Liver (tissue), 9 donors: ENCODE measurements around the gene NANOG. TPM values are rescaled to one million over a fixed set of nuclear protein-coding genes. Genes with fewer than 3 reads are reported as not detected.
"Not testable (repeated sequence)": the region's sequence is repeated elsewhere in the genome, so short reads cannot be mapped to it uniquely, and the experiment has no call there.

Source experiments
- DNase-seq: peaks from one replicate; pipeline ENCODE4 v3.0.0-alpha.2; 2017; ENCODE audit warnings: low spot score
- H3K27ac ChIP-seq, 2 donors: one replicate each; pipeline ENCODE4 v1.7.0; 2013; ENCODE audit warnings: inconsistent platforms in 2 of 2, low read length in 2 of 2, control low read depth in 1 of 2, low read depth in 1 of 2, mild to moderate bottlenecking in 1 of 2
- H3K27me3 ChIP-seq, 4 donors: one replicate each; pipeline versions ENCODE4 v1.6.1 to v1.7.0; 2013; ENCODE audit warnings: low read length in 3 of 4, inconsistent platforms in 1 of 4, mild to moderate bottlenecking in 1 of 4, moderate library complexity in 1 of 4; ENCODE audit not compliant: control insufficient read depth in 4 of 4, insufficient read depth in 4 of 4
- H3K36me3 ChIP-seq, 4 donors: one replicate each; pipeline versions ENCODE4 v1.6.1 to v1.7.0; 2013; ENCODE audit warnings: low read length in 3 of 4, mild to moderate bottlenecking in 3 of 4, low read depth in 1 of 4, moderate library complexity in 1 of 4; ENCODE audit not compliant: control insufficient read depth in 4 of 4, insufficient read depth in 3 of 4
- H3K4me1 ChIP-seq, 4 donors: one replicate each; pipeline versions ENCODE4 v1.6.1 to v1.7.0; 2013; ENCODE audit warnings: low read length in 3 of 4, mild to moderate bottlenecking in 3 of 4, moderate library complexity in 1 of 4; ENCODE audit not compliant: control insufficient read depth in 4 of 4, insufficient read depth in 4 of 4
- H3K4me3 ChIP-seq, 3 donors: one replicate each; pipeline versions ENCODE4 v1.6.1 to v1.7.0; 2013; ENCODE audit warnings: low read length in 3 of 3, control low read depth in 1 of 3, low read depth in 1 of 3, mild to moderate bottlenecking in 1 of 3
- H3K9ac ChIP-seq, 2 donors: one replicate each; pipeline ENCODE4 v1.7.0; 2013; ENCODE audit warnings: low read length in 2 of 2, mild to moderate bottlenecking in 2 of 2, moderate library complexity in 2 of 2, control low read depth in 1 of 2, low read depth in 1 of 2
- H3K9me3 ChIP-seq, 4 donors: one replicate each; pipeline versions ENCODE4 v1.6.1 to v1.7.0; 2013; ENCODE audit warnings: low read length in 3 of 4; ENCODE audit not compliant: control insufficient read depth in 4 of 4
- EGR1 ChIP-seq, 2 donors: IDR thresholded peaks; 2 replicates each; pipeline ENCODE4 v1.6.1; 2016 to 2018; ENCODE audit warnings: antibody characterized with exemption in 2 of 2, low read depth in 2 of 2
- FOXA1 ChIP-seq: IDR thresholded peaks from 2 replicates; pipeline ENCODE4 v1.6.1; 2016; ENCODE audit warnings: antibody characterized with exemption
- FOXA2 ChIP-seq: IDR thresholded peaks from 2 replicates; pipeline ENCODE4 v1.6.1; 2016; ENCODE audit warnings: antibody characterized with exemption
- GABPA ChIP-seq, 2 donors: IDR thresholded peaks in 1 of 2; conservative IDR thresholded peaks in 1 of 2; 2 replicates each; pipeline ENCODE4 v1.6.1; 2016; ENCODE audit warnings: antibody characterized with exemption in 2 of 2, mild to moderate bottlenecking in 1 of 2, moderate library complexity in 1 of 2
- HNF4A ChIP-seq, 2 donors: conservative IDR thresholded peaks; 2 replicates each; pipeline ENCODE4 v1.6.1; 2016; ENCODE audit warnings: antibody characterized with exemption in 2 of 2, mild to moderate bottlenecking in 2 of 2
- HNF4G ChIP-seq: IDR thresholded peaks from 2 replicates; pipeline ENCODE4 v1.6.1; 2016; ENCODE audit warnings: antibody characterized with exemption
- JUND ChIP-seq, 2 donors: IDR thresholded peaks; 2 replicates each; pipeline ENCODE4 v1.6.1; 2016; ENCODE audit warnings: antibody characterized with exemption in 2 of 2
- NR2F2 ChIP-seq: IDR thresholded peaks from 2 replicates; pipeline ENCODE4 v1.6.1; 2016; ENCODE audit warnings: antibody characterized with exemption
- RAD21 ChIP-seq, 2 donors: IDR thresholded peaks; 2 replicates each; pipeline ENCODE4 v1.6.1; 2016; ENCODE audit warnings: antibody characterized with exemption in 2 of 2, mild to moderate bottlenecking in 2 of 2
- RXRA ChIP-seq, 2 donors: IDR thresholded peaks; 2 replicates each; pipeline ENCODE4 v1.6.1; 2017 to 2018; ENCODE audit warnings: antibody characterized with exemption in 2 of 2, mild to moderate bottlenecking in 1 of 2
- SP1 ChIP-seq: IDR thresholded peaks from 2 replicates; pipeline ENCODE4 v1.6.1; 2018; ENCODE audit warnings: antibody characterized with exemption, mild to moderate bottlenecking
- TAF1 ChIP-seq: conservative IDR thresholded peaks from 2 replicates; pipeline ENCODE4 v1.6.1; 2016; ENCODE audit warnings: antibody characterized with exemption, mild to moderate bottlenecking
- YY1 ChIP-seq: IDR thresholded peaks from 2 replicates; pipeline ENCODE4 v1.6.1; 2016; ENCODE audit warnings: antibody characterized with exemption, mild to moderate bottlenecking
- WGBS: extraction: QIAGEN DNeasy Blood & Tissue Kit; methylation state at CpG from one replicate; pipeline ENCODE4 v1.1.7; 2013; 5-methylcytosine and 5-hydroxymethylcytosine counted together
- polyA plus RNA-seq, 2 donors: library from polyadenylated mRNA; stranded (reverse) in 1 of 2; unstranded in 1 of 2; fragments of 200-250 nt in 1 of 2; fragments of >200 nt in 1 of 2; fragmentation: Nextera tagmentation in 1 of 2; extraction: Ambion mirVana in 1 of 2; gene quantifications; one replicate each; pipeline versions ENCODE4 v1.2.1 to v1.2.3, GENCODE V29; 2013 to 2015
- total RNA-seq, 2 donors: library from RNA; depleted of rRNA; stranded (reverse); fragments of >200 nt; gene quantifications; one replicate each; pipeline ENCODE4 v1.2.3, GENCODE V29; 2014
- TF ChIP-seq, protein P1 (sequence below): IDR thresholded peaks from 2 replicates; pipeline ENCODE4 v1.6.1; 2016; ENCODE audit warnings: antibody characterized with exemption
- TF ChIP-seq, protein P2 (sequence below): IDR thresholded peaks from 2 replicates; pipeline ENCODE4 v1.6.1; 2016; ENCODE audit warnings: antibody characterized with exemption
- TF ChIP-seq, protein P3 (sequence below): IDR thresholded peaks from 2 replicates; pipeline ENCODE4 v1.6.1; 2016; ENCODE audit warnings: antibody characterized with exemption, mild to moderate bottlenecking
- TF ChIP-seq, protein P4 (sequence below): fragments of 150-350 bp; IDR thresholded peaks from 2 replicates; pipeline ENCODE4 v1.5.1; 2017; ENCODE audit warnings: improper control_type of control experiment, low read depth, low read length; ENCODE audit not compliant: missing input control
- TF ChIP-seq, protein P5 (sequence below): IDR thresholded peaks from 2 replicates; pipeline ENCODE4 v1.6.1; 2016; ENCODE audit warnings: antibody characterized with exemption
- donor health status: healthy.
- donor health status: healthy.
- donor health status: healthy.
- donor health status: healthy.
- donor health status: healthy.

The NANOG gene
- total and polyA plus RNA-seq, 4 donors = 0.11 to 0.17 TPM; not detected in 2

DNA sequence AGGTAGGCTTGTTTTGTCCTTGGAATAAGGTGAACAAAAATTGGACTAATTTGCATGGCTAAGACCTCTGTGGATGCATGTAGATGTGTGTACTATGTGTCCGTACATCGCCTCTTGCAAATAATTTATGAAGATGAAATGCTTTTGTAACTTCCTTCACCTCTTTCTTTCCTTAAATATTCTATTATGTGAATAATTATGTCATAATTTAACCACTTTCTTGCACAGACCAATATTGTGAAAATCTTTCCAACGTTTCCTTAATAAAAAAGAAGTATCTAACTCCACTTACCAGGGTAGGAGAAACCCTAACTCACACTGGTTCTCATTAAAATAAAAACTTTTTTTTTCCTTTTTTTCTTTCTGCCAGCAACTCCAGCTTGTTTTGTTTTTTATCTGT, 4.0 kb downstream of the NANOG start:
- Histone ChIP-seq H3K4me3 (no peak overlapping the region), H3K9ac (no peak overlapping the region), H3K9me3 (no peaks in the 10 kb centered on the region), H3K27me3 (peaks cover 0 to 3% (median 0%) of the 10 kb centered on the region in 4 donors), H3K4me1 (no peaks in the 10 kb centered on the region), H3K36me3 (no peaks in the 10 kb centered on the region), H3K27ac (no peak overlapping the region)
- TF ChIP-seq JUND (IDR thresholded peaks at IDR 0.05) (no peak), SP1 (no peak), FOXA1 (no peak), RAD21 (IDR thresholded peaks at IDR 0.05) (no peak), TAF1 (no peak), HNF4G (no peak), HNF4A (conservative IDR thresholded peaks at IDR 0.05) (no peak), YY1 (no peak), GABPA (IDR thresholded peaks at IDR 0.05 in 1 of 2, conservative IDR thresholded peaks at IDR 0.05 in 1 of 2) (no peak), FOXA2 (no peak), EGR1 (IDR thresholded peaks at IDR 0.05; ENCODE audit: low read depth in 2 of 2) (no peak), RXRA (IDR thresholded peaks at IDR 0.05) (no peak), NR2F2 (no peak)
- TF ChIP-seq, protein P1, sequence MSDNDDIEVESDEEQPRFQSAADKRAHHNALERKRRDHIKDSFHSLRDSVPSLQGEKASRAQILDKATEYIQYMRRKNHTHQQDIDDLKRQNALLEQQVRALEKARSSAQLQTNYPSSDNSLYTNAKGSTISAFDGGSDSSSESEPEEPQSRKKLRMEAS = no peak
- TF ChIP-seq, protein P2, sequence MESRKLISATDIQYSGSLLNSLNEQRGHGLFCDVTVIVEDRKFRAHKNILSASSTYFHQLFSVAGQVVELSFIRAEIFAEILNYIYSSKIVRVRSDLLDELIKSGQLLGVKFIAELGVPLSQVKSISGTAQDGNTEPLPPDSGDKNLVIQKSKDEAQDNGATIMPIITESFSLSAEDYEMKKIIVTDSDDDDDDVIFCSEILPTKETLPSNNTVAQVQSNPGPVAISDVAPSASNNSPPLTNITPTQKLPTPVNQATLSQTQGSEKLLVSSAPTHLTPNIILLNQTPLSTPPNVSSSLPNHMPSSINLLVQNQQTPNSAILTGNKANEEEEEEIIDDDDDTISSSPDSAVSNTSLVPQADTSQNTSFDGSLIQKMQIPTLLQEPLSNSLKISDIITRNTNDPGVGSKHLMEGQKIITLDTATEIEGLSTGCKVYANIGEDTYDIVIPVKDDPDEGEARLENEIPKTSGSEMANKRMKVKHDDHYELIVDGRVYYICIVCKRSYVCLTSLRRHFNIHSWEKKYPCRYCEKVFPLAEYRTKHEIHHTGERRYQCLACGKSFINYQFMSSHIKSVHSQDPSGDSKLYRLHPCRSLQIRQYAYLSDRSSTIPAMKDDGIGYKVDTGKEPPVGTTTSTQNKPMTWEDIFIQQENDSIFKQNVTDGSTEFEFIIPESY = no peak
- TF ChIP-seq, protein P3, sequence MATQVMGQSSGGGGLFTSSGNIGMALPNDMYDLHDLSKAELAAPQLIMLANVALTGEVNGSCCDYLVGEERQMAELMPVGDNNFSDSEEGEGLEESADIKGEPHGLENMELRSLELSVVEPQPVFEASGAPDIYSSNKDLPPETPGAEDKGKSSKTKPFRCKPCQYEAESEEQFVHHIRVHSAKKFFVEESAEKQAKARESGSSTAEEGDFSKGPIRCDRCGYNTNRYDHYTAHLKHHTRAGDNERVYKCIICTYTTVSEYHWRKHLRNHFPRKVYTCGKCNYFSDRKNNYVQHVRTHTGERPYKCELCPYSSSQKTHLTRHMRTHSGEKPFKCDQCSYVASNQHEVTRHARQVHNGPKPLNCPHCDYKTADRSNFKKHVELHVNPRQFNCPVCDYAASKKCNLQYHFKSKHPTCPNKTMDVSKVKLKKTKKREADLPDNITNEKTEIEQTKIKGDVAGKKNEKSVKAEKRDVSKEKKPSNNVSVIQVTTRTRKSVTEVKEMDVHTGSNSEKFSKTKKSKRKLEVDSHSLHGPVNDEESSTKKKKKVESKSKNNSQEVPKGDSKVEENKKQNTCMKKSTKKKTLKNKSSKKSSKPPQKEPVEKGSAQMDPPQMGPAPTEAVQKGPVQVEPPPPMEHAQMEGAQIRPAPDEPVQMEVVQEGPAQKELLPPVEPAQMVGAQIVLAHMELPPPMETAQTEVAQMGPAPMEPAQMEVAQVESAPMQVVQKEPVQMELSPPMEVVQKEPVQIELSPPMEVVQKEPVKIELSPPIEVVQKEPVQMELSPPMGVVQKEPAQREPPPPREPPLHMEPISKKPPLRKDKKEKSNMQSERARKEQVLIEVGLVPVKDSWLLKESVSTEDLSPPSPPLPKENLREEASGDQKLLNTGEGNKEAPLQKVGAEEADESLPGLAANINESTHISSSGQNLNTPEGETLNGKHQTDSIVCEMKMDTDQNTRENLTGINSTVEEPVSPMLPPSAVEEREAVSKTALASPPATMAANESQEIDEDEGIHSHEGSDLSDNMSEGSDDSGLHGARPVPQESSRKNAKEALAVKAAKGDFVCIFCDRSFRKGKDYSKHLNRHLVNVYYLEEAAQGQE = no peak
- TF ChIP-seq, protein P4, sequence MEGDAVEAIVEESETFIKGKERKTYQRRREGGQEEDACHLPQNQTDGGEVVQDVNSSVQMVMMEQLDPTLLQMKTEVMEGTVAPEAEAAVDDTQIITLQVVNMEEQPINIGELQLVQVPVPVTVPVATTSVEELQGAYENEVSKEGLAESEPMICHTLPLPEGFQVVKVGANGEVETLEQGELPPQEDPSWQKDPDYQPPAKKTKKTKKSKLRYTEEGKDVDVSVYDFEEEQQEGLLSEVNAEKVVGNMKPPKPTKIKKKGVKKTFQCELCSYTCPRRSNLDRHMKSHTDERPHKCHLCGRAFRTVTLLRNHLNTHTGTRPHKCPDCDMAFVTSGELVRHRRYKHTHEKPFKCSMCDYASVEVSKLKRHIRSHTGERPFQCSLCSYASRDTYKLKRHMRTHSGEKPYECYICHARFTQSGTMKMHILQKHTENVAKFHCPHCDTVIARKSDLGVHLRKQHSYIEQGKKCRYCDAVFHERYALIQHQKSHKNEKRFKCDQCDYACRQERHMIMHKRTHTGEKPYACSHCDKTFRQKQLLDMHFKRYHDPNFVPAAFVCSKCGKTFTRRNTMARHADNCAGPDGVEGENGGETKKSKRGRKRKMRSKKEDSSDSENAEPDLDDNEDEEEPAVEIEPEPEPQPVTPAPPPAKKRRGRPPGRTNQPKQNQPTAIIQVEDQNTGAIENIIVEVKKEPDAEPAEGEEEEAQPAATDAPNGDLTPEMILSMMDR = no peak
- TF ChIP-seq, protein P5, sequence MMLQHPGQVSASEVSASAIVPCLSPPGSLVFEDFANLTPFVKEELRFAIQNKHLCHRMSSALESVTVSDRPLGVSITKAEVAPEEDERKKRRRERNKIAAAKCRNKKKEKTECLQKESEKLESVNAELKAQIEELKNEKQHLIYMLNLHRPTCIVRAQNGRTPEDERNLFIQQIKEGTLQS = no peak
- DNase-seq = no peak
- WGBS = 65% methylated on average over 3 of the region's 3 CpGs

DNA sequence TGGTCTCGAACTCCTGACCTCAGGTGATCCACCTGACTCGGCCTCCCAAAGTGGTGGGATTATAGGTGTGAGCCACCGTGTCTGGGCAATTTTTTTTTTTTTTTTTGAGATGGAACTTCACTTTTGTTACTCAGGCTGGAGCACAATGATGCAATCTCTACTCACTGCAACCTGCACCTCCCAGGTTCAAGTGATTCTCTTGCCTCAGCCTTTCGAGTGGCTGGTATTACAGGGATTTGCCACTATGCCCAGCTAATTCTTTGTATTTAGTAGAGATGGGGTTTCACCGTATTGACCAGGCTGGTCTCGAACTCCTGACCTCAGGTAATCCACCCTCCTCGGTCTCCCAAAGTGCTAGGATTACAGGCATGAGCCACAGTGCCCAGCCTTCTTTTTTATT, 8.1 kb downstream of the NANOG start:
- DNase-seq, H3K27ac ChIP-seq, H3K4me1 ChIP-seq, H3K9ac ChIP-seq, H3K9me3 ChIP-seq, H3K36me3 ChIP-seq, H3K4me3 ChIP-seq, H3K27me3 ChIP-seq: not testable (repeated sequence)
- WGBS = 92% methylated on average over 7 of the region's 7 CpGs
